ENCODE data around the gene TIGD4.
"Not testable (repeated sequence)": the region's sequence is repeated elsewhere in the genome, so short reads cannot be mapped to it uniquely, and the experiment has no call there.

TIGD4 gene

GRCh38 chr4:152778656-152779512 lies 646 bp downstream of the TIGD4 start:
- DNase-seq = peak; percentile 60

DNA sequence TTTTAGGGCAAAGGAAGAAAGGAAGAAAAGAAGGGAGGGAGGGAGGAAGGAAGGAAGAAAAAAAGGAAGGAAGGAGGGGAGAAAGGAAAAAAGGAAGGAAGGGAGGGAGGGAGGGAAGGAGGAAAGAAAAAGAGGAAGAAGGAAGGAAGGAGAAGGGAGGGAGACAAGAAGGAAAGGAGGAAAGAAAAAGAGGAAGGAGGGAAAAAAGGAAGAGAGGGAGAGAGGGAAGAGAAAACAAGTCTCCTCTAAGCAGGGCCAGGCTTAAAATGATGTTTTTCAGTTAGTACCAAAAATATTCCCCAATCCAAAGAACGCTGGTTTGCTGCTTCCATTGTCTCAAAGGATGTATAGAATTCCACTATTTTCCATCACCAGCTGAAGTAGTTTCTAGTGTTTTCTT lies 2.0 kb downstream of the TIGD4 start:
- DNase-seq = no peak

- DNase-seq = no peak
These were observed 3.2 kb downstream of the TIGD4 start for GRCh38 chr4:152776352-152776751.

DNA sequence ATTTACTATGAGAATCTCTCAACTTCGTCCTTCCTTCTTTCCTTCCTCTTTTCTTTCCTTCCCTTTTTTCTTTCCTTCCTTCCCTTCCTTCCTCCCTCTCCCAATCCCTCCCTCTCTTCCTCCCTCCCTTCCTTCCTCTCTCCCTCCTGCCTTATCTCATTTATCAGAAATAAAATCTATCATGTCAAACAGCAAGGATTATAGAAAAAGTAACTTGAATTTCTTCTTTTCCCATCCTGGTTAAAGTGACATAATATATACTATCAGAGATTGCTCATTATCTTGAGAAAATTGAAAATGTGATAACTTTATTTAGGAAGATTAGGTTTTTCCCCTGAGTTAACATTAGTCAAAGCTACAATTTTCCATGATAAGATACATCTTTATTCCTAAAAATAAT lies 5.6 kb downstream of the TIGD4 start:
- no peak for DNase-seq

DNA sequence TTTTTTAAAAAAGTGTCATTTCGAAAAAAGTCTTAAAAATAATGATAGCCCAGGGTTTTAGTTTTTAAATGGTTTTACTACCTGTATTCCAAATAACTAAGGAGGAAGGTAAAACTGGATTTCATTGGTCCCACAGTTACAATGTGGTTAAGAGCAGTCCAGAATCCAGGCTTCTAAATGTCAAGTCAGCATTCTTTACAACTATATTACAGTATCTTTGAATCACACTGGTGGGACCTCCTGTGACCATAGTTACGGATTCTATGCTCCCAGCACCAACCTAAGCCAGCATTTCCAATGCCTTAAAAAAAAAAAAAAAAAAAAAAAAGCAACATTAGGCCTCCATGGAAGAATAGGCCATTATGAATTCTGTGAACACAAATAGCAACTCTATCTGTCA lies 6.2 kb downstream of the TIGD4 start:
- no peak for DNase-seq

DNA sequence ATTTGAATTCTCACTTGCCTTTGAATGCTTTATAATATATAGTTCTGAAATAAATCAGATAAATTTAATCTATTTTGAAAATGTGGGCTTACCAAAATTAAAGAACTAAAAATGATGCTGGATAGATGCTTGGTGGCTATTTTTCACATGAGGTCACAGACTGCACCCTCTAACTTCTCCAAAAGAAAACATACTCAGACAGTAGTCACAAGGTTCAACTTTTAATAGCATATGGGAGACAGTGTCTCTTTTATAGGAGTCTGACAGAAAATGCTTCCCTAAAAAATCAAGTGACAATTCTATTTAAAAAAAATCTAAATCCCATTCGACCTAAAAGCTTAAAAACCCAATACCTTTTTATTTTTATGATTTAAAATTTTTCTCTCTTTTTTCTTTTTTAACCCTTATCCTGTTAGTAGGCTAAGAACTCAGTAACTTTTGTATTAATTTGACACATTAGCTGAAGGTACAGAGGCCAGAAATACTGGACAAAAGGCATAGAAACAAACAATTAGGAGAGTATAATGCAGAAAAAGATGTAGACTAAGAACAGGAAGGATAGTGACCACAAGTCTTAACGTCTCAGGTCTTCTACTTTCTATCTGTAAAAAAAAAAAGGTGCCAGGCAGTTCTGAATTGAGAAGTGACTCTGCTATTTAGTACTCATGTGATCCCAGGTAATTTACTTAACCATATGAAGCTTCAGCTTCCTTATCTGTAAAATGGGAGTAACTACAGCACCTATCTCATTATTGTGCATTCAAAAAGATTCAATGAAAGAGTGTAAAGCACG lies 7.6 kb downstream of the TIGD4 start:
- no peak for DNase-seq

- DNase-seq = not testable (repeated sequence)
These were observed 14.3 kb downstream of the TIGD4 start for GRCh38 chr4:152765069-152765737.

DNA sequence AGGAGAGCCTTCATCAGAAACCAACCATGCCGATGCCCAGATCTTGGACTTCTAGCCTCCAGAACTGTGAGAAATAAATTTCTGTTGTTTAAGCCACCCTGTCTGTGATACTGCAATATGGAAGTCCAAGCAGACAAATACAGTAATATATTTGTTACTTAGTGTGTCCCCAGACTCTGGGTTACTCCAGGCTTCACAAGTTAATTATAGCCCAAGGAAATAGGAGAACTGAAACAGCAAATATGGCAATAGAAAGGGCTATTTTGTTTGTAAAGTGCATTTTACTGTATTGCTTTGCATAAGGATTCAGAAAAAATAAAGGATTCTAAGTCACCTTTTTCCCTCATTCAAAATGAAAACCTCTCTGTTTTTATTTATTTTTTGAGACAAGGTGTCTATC lies 15.7 kb downstream of the TIGD4 start:
- no peak for DNase-seq

GRCh38 chr4:152748619-152749018 lies 30.9 kb downstream of the TIGD4 start:
- DNase-seq = no peak

DNA sequence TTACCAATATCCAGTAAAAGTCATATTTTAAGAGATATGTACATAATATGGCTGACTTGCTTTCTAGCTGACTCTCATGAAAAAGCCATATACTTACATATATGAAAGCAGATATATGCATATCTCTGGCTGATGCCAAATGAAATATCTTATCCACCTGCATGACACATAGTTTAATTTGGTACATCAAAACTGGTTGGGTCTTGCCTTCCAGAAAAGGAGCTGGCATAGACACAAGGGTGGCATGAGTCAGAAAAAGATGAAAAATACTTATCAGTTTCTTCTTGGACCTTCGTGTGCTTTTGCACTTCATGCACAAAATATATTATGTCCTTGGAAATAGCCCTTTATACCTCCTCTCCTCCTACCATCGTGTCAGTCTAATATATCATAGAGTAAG lies 32.1 kb downstream of the TIGD4 start:
- no peak for DNase-seq

GRCh38 chr4:152738827-152739226 lies 40.7 kb downstream of the TIGD4 start:
- no peak for DNase-seq

GRCh38 chr4:152735906-152736305 lies 43.6 kb downstream of the TIGD4 start:
- DNase-seq = peak; percentile 28

DNA sequence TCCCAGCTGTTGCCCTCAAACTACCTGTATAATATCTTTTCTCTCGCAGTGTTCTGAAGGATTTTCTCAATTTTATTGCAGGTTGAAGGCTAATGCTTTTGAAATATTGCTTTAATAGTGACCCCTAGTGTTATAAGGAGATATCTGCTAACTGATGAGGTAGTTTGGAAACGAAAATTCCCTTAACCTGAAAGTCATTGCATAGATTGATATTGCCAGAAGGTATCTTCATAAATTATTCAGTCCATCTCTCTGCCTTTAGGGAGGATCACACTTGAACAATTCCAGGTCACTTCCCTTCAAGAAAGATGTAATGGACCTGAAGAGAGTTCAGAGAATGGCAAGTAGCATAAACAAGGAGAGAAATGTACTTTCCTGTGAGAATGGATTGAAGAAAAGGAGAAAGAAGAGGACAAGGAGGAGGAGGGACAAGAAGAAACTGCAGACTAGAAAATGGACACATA lies 44.1 kb downstream of the TIGD4 start:
- peak; percentile 65 for DNase-seq

GRCh38 chr4:152734699-152735050 lies 44.9 kb downstream of the TIGD4 start:
- DNase-seq = no peak

- DNase-seq = no peak
These were observed 45.4 kb downstream of the TIGD4 start for GRCh38 chr4:152734015-152734698.

DNA sequence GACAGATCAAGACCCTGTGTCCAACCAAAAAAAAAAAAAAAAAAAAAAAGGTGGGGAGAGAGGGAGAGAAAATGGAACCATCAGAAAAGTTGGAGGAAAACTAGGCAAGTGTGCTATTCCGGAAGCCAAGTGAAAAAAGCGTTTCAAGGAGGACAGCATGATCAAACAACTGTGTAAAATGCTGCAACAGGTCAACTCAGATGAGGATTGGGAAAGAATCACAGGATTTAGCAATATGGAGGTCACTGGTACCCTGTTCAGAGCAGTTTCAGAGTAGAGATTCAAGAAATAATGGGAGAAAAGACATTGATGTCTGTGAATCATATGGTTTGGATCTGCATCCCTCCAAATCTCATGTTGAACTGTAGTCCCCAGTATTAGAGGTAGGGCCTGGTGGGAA lies 47.5 kb downstream of the TIGD4 start:
- no peak for DNase-seq

GRCh38 chr4:152729466-152729865 lies 50.1 kb downstream of the TIGD4 start:
- DNase-seq = no peak

DNA sequence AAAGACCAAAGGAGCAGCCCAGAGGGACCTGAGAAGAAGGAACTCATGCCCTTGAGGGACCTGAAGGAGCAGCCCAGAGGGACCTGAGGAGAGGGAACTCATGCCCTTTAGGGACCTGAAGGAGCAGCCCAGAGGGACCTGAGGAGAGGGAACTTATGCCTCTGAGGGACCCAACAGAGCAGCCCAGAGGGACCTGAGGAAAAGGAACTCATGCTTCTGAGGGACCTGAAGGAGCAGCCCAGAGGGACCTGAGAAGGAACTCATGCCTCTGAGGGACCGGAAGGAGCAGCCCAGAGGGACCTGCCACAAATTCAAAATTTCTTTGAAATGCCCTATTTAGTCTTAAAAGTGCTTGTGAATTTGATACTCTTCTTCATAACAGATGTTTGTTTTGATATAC lies 51.2 kb downstream of the TIGD4 start:
- no peak for DNase-seq

- DNase-seq = no peak
These were observed 51.7 kb downstream of the TIGD4 start for GRCh38 chr4:152727784-152728183.

GRCh38 chr4:152724494-152724893 lies 55.0 kb downstream of the TIGD4 start:
- no peak for DNase-seq

GRCh38 chr4:152723236-152723635 lies 56.3 kb downstream of the TIGD4 start:
- DNase-seq = no peak

- DNase-seq = no peak
These were observed 59.6 kb downstream of the TIGD4 start for GRCh38 chr4:152719801-152720556.
